Upper lobe of left lung (tissue), 6 donors: Measurements from ENCODE around the gene ESRP2. TPM values are rescaled to one million over a fixed set of nuclear protein-coding genes. Genes with fewer than 3 reads are reported as not detected.
A peak's percentile ranks its signal among the peaks of the same experiment; 100 is the strongest.

Source experiments
- ATAC-seq, 2 donors: fragments of 200-7000 bp; cut with Tn5 transposase; one replicate each; pipeline ENCODE4 v1.9.1; 2022; ENCODE audit warnings: mild to moderate bottlenecking in 2 of 2, moderate library complexity in 2 of 2; ENCODE audit not compliant: low FRiP score in 2 of 2
- DNase-seq, 2 donors: peaks; one replicate each; pipeline ENCODE4 v3.0.0-alpha.2; 2019 to 2020
- H3K27ac ChIP-seq, 4 donors: fragments of 200-600 bp; sonication (generic); one replicate each; pipeline ENCODE4 v1.5.1; 2016 to 2019
- H3K27me3 ChIP-seq, 4 donors: fragments of 200-600 bp; sonication (generic); one replicate each; pipeline ENCODE4 v1.5.1; 2017 to 2019
- H3K36me3 ChIP-seq, 4 donors: fragments of 200-600 bp; sonication (generic); one replicate each; pipeline ENCODE4 v1.5.1; 2016 to 2019
- H3K4me1 ChIP-seq, 4 donors: fragments of 200-600 bp; sonication (generic); one replicate each; pipeline ENCODE4 v1.5.1; 2018 to 2019
- H3K4me3 ChIP-seq, 4 donors: fragments of 200-600 bp; sonication (generic); one replicate each; pipeline ENCODE4 v1.5.1; 2017 to 2019; ENCODE audit warnings: mild to moderate bottlenecking in 2 of 4, moderate library complexity in 1 of 4
- H3K9me3 ChIP-seq, 4 donors: fragments of 200-600 bp; sonication (generic); one replicate each; pipeline ENCODE4 v1.5.1; 2018 to 2019
- EP300 ChIP-seq, 4 donors: sonication (generic); formaldehyde crosslinking; IDR thresholded peaks; one replicate each; pipeline ENCODE4 v1.5.1; 2017; ENCODE audit warnings: antibody characterized with exemption in 4 of 4, control low read depth in 2 of 4
- POLR2A ChIP-seq, 4 donors: fragments of 450-650 bp; IDR thresholded peaks; one replicate each; pipeline ENCODE4 v1.5.1; 2016 to 2017; ENCODE audit warnings: antibody characterized with exemption in 4 of 4, mild to moderate bottlenecking in 2 of 4
- POLR2AphosphoS5 ChIP-seq, 2 donors: sonication (generic); formaldehyde crosslinking; IDR thresholded peaks; one replicate each; pipeline ENCODE4 v1.5.1; 2017; ENCODE audit warnings: antibody characterized with exemption in 2 of 2
- WGBS, 2 donors: methylation state at CpG; one replicate each; pipeline ENCODE4 v1.1.5; 2017 to 2018; 5-methylcytosine and 5-hydroxymethylcytosine counted together
- total RNA-seq, 6 donors: library from RNA; depleted of rRNA in 4 of 6; stranded (reverse); fragments of >200 nt in 4 of 6; gene quantifications; one replicate each; pipeline versions ENCODE4 v1.1.0 to v1.2.1, GENCODE V29; 2016 to 2021
- TF ChIP-seq, protein P1 (sequence below), 6 experiments: fragments of 450-650 bp in 4 of 6; fragments of 200-600 bp in 2 of 6; sonication (generic) in 2 of 6; IDR thresholded peaks; one replicate each; pipeline ENCODE4 v1.5.1; 2016 to 2019; ENCODE audit warnings: antibody characterized with exemption in 6 of 6
- donor health status: DM: no; HTN: no; CAD: no; lungs with moderate emphysema.
- donor health status: DM: no; HTN: yes; CAD: no; lungs with severe emphysema.

The ESRP2 gene
- total RNA-seq, 6 donors from 2014 or later, result 54.2 to 102 (median 64.4) TPM

GRCh38 chr16:68246666-68247065 is 10.7 kb upstream of the ESRP2 start:
- WGBS, 2 donors, result 84 to 92% methylated on average over 4 to 5 of the region's 5 CpGs
- DNase-seq (no peak), ATAC-seq (peak; percentile 1 to 3)
- Histone ChIP-seq H3K36me3 (peaks cover 0 to 26% (median 9%) of the 10 kb centered on the region in 4 donors), H3K9me3 (no peaks in the 10 kb centered on the region), H3K27ac (peak overlapping the region in 2 of 4 donors; percentile 55 to 88), H3K27me3 (no peaks in the 10 kb centered on the region), H3K4me1 (peaks cover 15 to 37% (median 24%) of the 10 kb centered on the region in 4 donors), H3K4me3 (peak overlapping the region in 3 of 4 donors; percentile 87 to 92 (median 91))
- TF ChIP-seq POLR2AphosphoS5 (IDR thresholded peaks at IDR 0.05) (no peak), EP300 (IDR thresholded peaks at IDR 0.05) (no peak), POLR2A (IDR thresholded peaks at IDR 0.05) (peak in 1 of 4 donors; percentile 52)
- TF ChIP-seq, protein P1, sequence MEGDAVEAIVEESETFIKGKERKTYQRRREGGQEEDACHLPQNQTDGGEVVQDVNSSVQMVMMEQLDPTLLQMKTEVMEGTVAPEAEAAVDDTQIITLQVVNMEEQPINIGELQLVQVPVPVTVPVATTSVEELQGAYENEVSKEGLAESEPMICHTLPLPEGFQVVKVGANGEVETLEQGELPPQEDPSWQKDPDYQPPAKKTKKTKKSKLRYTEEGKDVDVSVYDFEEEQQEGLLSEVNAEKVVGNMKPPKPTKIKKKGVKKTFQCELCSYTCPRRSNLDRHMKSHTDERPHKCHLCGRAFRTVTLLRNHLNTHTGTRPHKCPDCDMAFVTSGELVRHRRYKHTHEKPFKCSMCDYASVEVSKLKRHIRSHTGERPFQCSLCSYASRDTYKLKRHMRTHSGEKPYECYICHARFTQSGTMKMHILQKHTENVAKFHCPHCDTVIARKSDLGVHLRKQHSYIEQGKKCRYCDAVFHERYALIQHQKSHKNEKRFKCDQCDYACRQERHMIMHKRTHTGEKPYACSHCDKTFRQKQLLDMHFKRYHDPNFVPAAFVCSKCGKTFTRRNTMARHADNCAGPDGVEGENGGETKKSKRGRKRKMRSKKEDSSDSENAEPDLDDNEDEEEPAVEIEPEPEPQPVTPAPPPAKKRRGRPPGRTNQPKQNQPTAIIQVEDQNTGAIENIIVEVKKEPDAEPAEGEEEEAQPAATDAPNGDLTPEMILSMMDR (IDR thresholded peaks at IDR 0.05), result no peak

DNA sequence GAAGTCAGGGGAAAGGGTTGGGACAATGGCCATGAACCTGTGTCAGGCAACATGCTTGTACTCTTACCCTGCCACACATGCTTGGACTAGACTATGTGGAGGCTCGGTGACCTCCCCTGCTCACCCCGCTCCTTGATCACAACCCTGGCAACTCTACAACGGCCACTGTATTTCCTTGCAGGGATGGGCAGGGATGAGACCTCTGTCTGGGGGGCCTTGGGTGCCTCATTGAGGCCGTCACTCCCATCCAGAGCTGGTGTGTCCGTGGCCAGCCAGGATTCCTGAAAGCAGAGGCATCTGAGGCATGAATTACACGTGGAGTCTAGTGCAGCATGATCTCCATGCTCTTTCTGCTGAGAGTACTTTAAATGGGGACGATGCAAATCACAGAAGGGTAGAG is 10.2 kb upstream of the ESRP2 start:
- peaks cover 0 to 23% (median 9%) of the 10 kb centered on the region in 4 donors for H3K36me3 ChIP-seq
- no peaks in the 10 kb centered on the region for H3K9me3 ChIP-seq
- H3K4me3 ChIP-seq, result peak overlapping the region in 3 of 4 donors; percentile 87 to 92 (median 91)
- TF ChIP-seq, protein P1 (IDR thresholded peaks at IDR 0.05), result no peak
- no peak for TF ChIP-seq POLR2AphosphoS5 (IDR thresholded peaks at IDR 0.05)
- no peak for TF ChIP-seq EP300 (IDR thresholded peaks at IDR 0.05)
- TF ChIP-seq POLR2A (IDR thresholded peaks at IDR 0.05), result no peak
- 80 to 86% methylated on average over 4 to 7 of the region's 7 CpGs for WGBS, 2 donors
- H3K4me1 ChIP-seq, result peaks cover 15 to 37% (median 24%) of the 10 kb centered on the region in 4 donors
- no peaks in the 10 kb centered on the region for H3K27me3 ChIP-seq
- DNase-seq, result no peak
- ATAC-seq, result no peak
- peak overlapping the region in 3 of 4 donors; percentile 55 to 88 (median 81) for H3K27ac ChIP-seq

DNA sequence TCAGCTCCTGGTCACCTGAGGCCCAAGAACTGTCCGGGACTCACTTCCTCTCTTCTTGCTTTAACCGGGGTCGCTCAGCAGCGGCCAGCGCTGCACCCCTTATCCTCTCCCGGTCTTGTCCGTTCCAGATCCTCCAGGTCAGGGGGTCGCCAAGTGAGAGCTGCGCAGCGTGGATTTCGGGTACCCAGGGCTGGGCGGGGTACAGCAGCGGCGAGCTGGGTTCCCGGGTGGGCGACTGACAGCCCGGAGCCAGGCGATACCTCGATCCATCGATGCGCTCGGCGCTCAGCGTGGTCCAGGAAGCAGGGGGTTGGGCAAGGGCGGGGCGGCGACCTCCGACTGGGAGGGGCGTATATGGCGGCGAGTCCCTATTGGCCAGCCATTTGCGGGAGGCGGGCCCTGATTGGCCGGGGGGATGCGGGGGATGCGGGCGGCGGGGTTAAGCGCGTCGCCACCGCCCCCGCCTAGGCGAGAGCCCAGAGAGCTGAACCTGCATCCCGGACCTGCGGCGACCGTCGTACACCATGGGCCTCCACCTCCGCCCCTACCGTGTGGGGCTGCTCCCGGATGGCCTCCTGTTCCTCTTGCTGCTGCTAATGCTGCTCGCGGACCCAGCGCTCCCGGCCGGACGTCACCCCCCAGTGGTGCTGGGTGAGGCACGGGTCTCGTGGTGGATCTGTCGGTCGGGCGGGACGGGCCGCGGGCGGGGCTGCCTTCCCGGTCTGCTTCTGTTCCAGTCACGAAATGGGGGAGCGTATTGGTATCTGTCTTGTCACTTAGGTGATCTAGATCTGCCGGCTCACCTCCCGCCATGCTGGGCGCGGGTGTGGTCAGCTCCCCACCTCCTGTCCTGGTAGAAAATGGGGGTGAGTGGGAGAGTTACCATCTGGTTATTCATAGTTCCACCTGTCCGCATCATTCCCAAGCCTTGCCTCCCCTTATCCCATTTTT is 9.3 kb upstream of the ESRP2 start, which contains the start of gene PLA2G15:
TSS of gene PLA2G15 (plus strand) at position 471 of the 951 bp plus-strand sequence. CDS start at position 525, 54 bp downstream.
- Histone ChIP-seq H3K27me3 (no peaks in the 10 kb centered on the region), H3K4me1 (peaks cover 16 to 38% (median 24%) of the 10 kb centered on the region in 4 donors), H3K4me3 (peak within 1 kb of the TSS; percentile 31 to 92 (median 89)), H3K9me3 (no peaks in the 10 kb centered on the region), H3K27ac (peak within 1 kb of the TSS; percentile 55 to 88 (median 71)), H3K36me3 (peaks cover 0 to 14% (median 6%) of the 10 kb centered on the region in 4 donors)
- DNase-seq (peak; percentile 94 to 98), ATAC-seq (peak; percentile 98)
- WGBS, 2 donors, result 2 to 7% methylated on average over 9 to 41 of the region's 75 CpGs
- peak; percentile 15 to 74 for TF ChIP-seq POLR2AphosphoS5 (IDR thresholded peaks at IDR 0.05)
- peak in 1 of 4 donors; percentile 12 for TF ChIP-seq EP300 (IDR thresholded peaks at IDR 0.05)
- TF ChIP-seq POLR2A (IDR thresholded peaks at IDR 0.05), result peak in 3 of 4 donors; percentile 41 to 84 (median 53)
- TF ChIP-seq, protein P1 (IDR thresholded peaks at IDR 0.05), result peak in 1 of 6 experiments; percentile 19

- H3K4me1 ChIP-seq, result peaks cover 23 to 45% (median 28%) of the 10 kb centered on the region in 4 donors
- TF ChIP-seq EP300 (IDR thresholded peaks at IDR 0.05) (no peak), POLR2AphosphoS5 (IDR thresholded peaks at IDR 0.05) (no peak), POLR2A (IDR thresholded peaks at IDR 0.05) (no peak)
- TF ChIP-seq, protein P1 (IDR thresholded peaks at IDR 0.05), result no peak
- WGBS, 2 donors, result 3 to 10% methylated on average over 17 to 19 of the region's 20 CpGs
- no peaks in the 10 kb centered on the region for H3K9me3 ChIP-seq
- no peaks in the 10 kb centered on the region for H3K27me3 ChIP-seq
- peak overlapping the region; percentile 55 to 88 (median 71) for H3K27ac ChIP-seq
- DNase-seq, result no peak
- peak overlapping the region; percentile 31 to 92 (median 89) for H3K4me3 ChIP-seq
- no peak for ATAC-seq
- peaks cover 0 to 7% (median 1%) of the 10 kb centered on the region in 4 donors for H3K36me3 ChIP-seq
These were observed 8.6 kb upstream of the ESRP2 start for GRCh38 chr16:68244481-68244902.
